Mesendoderm (in vitro differentiated cells): ENCODE data around the gene CUEDC2.

Experiments used
- DNase-seq: peaks from one replicate; pipeline ENCODE4 v3.0.0; 2013
- H2AK5ac ChIP-seq: 2 replicates; pipeline ENCODE4 v1.6.1; 2013; ENCODE audit warnings: low read length, inconsistent platforms
- H2BK120ac ChIP-seq: 2 replicates; pipeline ENCODE4 v1.6.1; 2013; ENCODE audit warnings: low read depth, mild to moderate bottlenecking, low read length, moderate library complexity, mixed read lengths
- H2BK15ac ChIP-seq: replicated peaks from 2 replicates; pipeline ENCODE4 v1.6.1; 2013; ENCODE audit warnings: low read depth, mild to moderate bottlenecking, moderate library complexity
- H2BK5ac ChIP-seq: 2 replicates; pipeline ENCODE4 v1.6.1; 2013; ENCODE audit warnings: low read length, inconsistent platforms
- H3K18ac ChIP-seq: 2 replicates; pipeline ENCODE4 v1.6.1; 2013; ENCODE audit warnings: mild to moderate bottlenecking, low read length, mixed read lengths
- H3K23ac ChIP-seq: one replicate; pipeline ENCODE4 v1.6.1; 2013; ENCODE audit warnings: low read length
- H3K27ac ChIP-seq: 2 replicates; pipeline ENCODE4 v1.5.1; 2013; ENCODE audit warnings: low read depth, mild to moderate bottlenecking, inconsistent platforms, low read length, moderate library complexity
- H3K27me3 ChIP-seq: 2 replicates; pipeline ENCODE4 v1.6.1; 2013; ENCODE audit warnings: low read length, control low read depth, mild to moderate bottlenecking, inconsistent platforms; ENCODE audit not compliant: insufficient read depth, poor library complexity
- H3K36me3 ChIP-seq: 2 replicates; pipeline ENCODE4 v1.6.1; 2013; ENCODE audit warnings: low read length, inconsistent platforms; ENCODE audit not compliant: control insufficient read depth, insufficient read depth
- H3K4ac ChIP-seq: one replicate; pipeline ENCODE4 v1.6.1; 2013; ENCODE audit warnings: low read depth, mild to moderate bottlenecking, low read length, moderate library complexity
- H3K4me1 ChIP-seq: 2 replicates; pipeline ENCODE4 v1.6.1; 2013; ENCODE audit warnings: low read depth, low read length, inconsistent platforms; ENCODE audit not compliant: control insufficient read depth
- H3K4me2 ChIP-seq: 2 replicates; pipeline ENCODE4 v1.6.1; 2013; ENCODE audit warnings: low read length
- H3K4me3 ChIP-seq: 2 replicates; pipeline ENCODE4 v1.5.1; 2013; ENCODE audit warnings: mild to moderate bottlenecking, low read length
- H3K56ac ChIP-seq: one replicate; pipeline ENCODE4 v1.6.1; 2013; ENCODE audit warnings: low read length
- H3K79me1 ChIP-seq: 2 replicates; pipeline ENCODE4 v1.6.1; 2013; ENCODE audit warnings: low read length, inconsistent platforms
- H3K79me2 ChIP-seq: 2 replicates; pipeline ENCODE4 v1.6.1; 2013; ENCODE audit warnings: mild to moderate bottlenecking, low read length; ENCODE audit not compliant: control insufficient read depth, insufficient read depth
- H3K9ac ChIP-seq: 2 replicates; pipeline ENCODE4 v1.6.1; 2013; ENCODE audit warnings: low read length, inconsistent platforms
- H4K5ac ChIP-seq: one replicate; pipeline ENCODE4 v1.6.1; 2013; ENCODE audit warnings: low read length
- H4K8ac ChIP-seq: one replicate; pipeline ENCODE4 v1.6.1; 2013; ENCODE audit warnings: low read depth, mild to moderate bottlenecking, control low read depth, low read length, moderate library complexity
- WGBS: extraction: QIAGEN DNeasy Blood & Tissue Kit; methylation state at CpG from one replicate; pipeline ENCODE4 v1.1.7; 2013; ENCODE audit warnings: low lambda C conversion rate, missing lambda C conversion rate; ENCODE audit not compliant: insufficient coverage; ENCODE audit errors: extremely low coverage; 5-methylcytosine and 5-hydroxymethylcytosine counted together

Gene CUEDC2

GRCh38 chr10:102408728-102409603, 23.4 kb downstream of the CUEDC2 start:
- Histone ChIP-seq H3K4me2 (peak overlapping the region; percentile 64), H3K56ac (peak overlapping the region; percentile 78), H3K27me3 (peaks cover 32% of the 10 kb centered on the region), H2BK120ac (no peak overlapping the region), H3K4ac (no peak overlapping the region), H3K4me3 (peak overlapping the region; percentile 8), H3K27ac (no peak overlapping the region), H4K8ac (no peak overlapping the region), H3K18ac (no peak overlapping the region), H3K23ac (no peak overlapping the region), H3K4me1 (no peaks in the 10 kb centered on the region), H2AK5ac (no peak overlapping the region), H3K79me1 (no peaks in the 10 kb centered on the region), H3K9ac (peak overlapping the region; percentile 41), H3K36me3 (no peaks in the 10 kb centered on the region), H3K79me2 (no peaks in the 10 kb centered on the region), H4K5ac (no peak overlapping the region), H2BK15ac (no peak overlapping the region), H2BK5ac (no peak overlapping the region)
- no CpG with 5 or more reads among the region's 103 CpGs for WGBS
- peak; percentile 25 for DNase-seq

- Histone ChIP-seq H2BK15ac (no peak overlapping the region), H3K9ac (no peak overlapping the region), H3K36me3 (no peaks in the 10 kb centered on the region), H2BK120ac (no peak overlapping the region), H3K79me2 (no peaks in the 10 kb centered on the region), H3K4me3 (no peak overlapping the region), H2AK5ac (no peak overlapping the region), H3K27me3 (peaks cover 32% of the 10 kb centered on the region), H3K56ac (no peak overlapping the region), H4K8ac (no peak overlapping the region), H3K4me2 (no peak overlapping the region), H3K23ac (no peak overlapping the region), H3K4ac (no peak overlapping the region), H3K27ac (no peak overlapping the region), H3K18ac (no peak overlapping the region), H4K5ac (no peak overlapping the region), H3K79me1 (no peaks in the 10 kb centered on the region), H2BK5ac (no peak overlapping the region), H3K4me1 (no peaks in the 10 kb centered on the region)
- WGBS, result no CpG with 5 or more reads among the region's 14 CpGs
- no peak for DNase-seq
These were observed 24.1 kb downstream of the CUEDC2 start for GRCh38 chr10:102408131-102408727.

GRCh38 chr10:102407425-102408130, 24.8 kb downstream of the CUEDC2 start:
- H4K8ac ChIP-seq, result no peak overlapping the region
- no peak overlapping the region for H4K5ac ChIP-seq
- no peak for DNase-seq
- H3K4ac ChIP-seq, result no peak overlapping the region
- no peak overlapping the region for H3K18ac ChIP-seq
- no peak overlapping the region for H2BK15ac ChIP-seq
- H3K36me3 ChIP-seq, result no peaks in the 10 kb centered on the region
- no peak overlapping the region for H2BK5ac ChIP-seq
- H2AK5ac ChIP-seq, result no peak overlapping the region
- no peak overlapping the region for H3K56ac ChIP-seq
- no peak overlapping the region for H3K23ac ChIP-seq
- H3K9ac ChIP-seq, result no peak overlapping the region
- no peak overlapping the region for H3K4me2 ChIP-seq
- no peak overlapping the region for H3K27ac ChIP-seq
- H3K79me2 ChIP-seq, result no peaks in the 10 kb centered on the region
- no CpG with 5 or more reads among the region's 13 CpGs for WGBS
- H3K79me1 ChIP-seq, result no peaks in the 10 kb centered on the region
- H2BK120ac ChIP-seq, result no peak overlapping the region
- no peak overlapping the region for H3K4me3 ChIP-seq
- no peaks in the 10 kb centered on the region for H3K4me1 ChIP-seq
- H3K27me3 ChIP-seq, result peaks cover 32% of the 10 kb centered on the region

GRCh38 chr10:102406815-102407214, 25.6 kb downstream of the CUEDC2 start:
- H2BK5ac ChIP-seq, result no peak overlapping the region
- no peak overlapping the region for H4K8ac ChIP-seq
- no peak overlapping the region for H3K18ac ChIP-seq
- no CpG with 5 or more reads among the region's 2 CpGs for WGBS
- no peak overlapping the region for H3K27ac ChIP-seq
- H3K4me3 ChIP-seq, result no peak overlapping the region
- H3K4me1 ChIP-seq, result no peaks in the 10 kb centered on the region
- no peak overlapping the region for H3K23ac ChIP-seq
- no peak overlapping the region for H4K5ac ChIP-seq
- no peak for DNase-seq
- no peak overlapping the region for H2BK120ac ChIP-seq
- no peak overlapping the region for H3K56ac ChIP-seq
- H3K79me1 ChIP-seq, result no peaks in the 10 kb centered on the region
- H3K79me2 ChIP-seq, result no peaks in the 10 kb centered on the region
- no peak overlapping the region for H2BK15ac ChIP-seq
- no peaks in the 10 kb centered on the region for H3K36me3 ChIP-seq
- no peak overlapping the region for H3K4ac ChIP-seq
- H3K4me2 ChIP-seq, result no peak overlapping the region
- peaks cover 32% of the 10 kb centered on the region for H3K27me3 ChIP-seq
- no peak overlapping the region for H3K9ac ChIP-seq
- H2AK5ac ChIP-seq, result no peak overlapping the region

- DNase-seq, result no peak
These were observed 26.7 kb downstream of the CUEDC2 start for GRCh38 chr10:102405632-102406031.

More at GRCh38 chr10:102405632-102406031, 26.7 kb downstream of the CUEDC2 start:
- Histone ChIP-seq H3K23ac (no peak overlapping the region), H4K8ac (no peak overlapping the region), H3K27ac (no peak overlapping the region), H3K4me1 (no peaks in the 10 kb centered on the region), H2BK120ac (no peak overlapping the region), H3K36me3 (no peaks in the 10 kb centered on the region), H3K27me3 (peaks cover 25% of the 10 kb centered on the region), H2AK5ac (no peak overlapping the region), H3K79me1 (no peaks in the 10 kb centered on the region), H3K9ac (no peak overlapping the region), H3K56ac (no peak overlapping the region), H2BK15ac (no peak overlapping the region), H3K4me2 (no peak overlapping the region), H3K4ac (no peak overlapping the region), H3K79me2 (no peaks in the 10 kb centered on the region), H4K5ac (no peak overlapping the region), H2BK5ac (no peak overlapping the region), H3K18ac (no peak overlapping the region), H3K4me3 (no peak overlapping the region)
- WGBS, result no CpG with 5 or more reads among the region's 6 CpGs
